ENCODE results near the gene ISOC2.

The ISOC2 gene

GRCh38 chr19:55464662-55465054 lies 3.2 kb upstream of the ISOC2 start, which contains the start of gene C19orf85:
TSS of gene C19orf85 (minus strand) at chr19:55464751. CDS start at chr19:55464554, 197 bp downstream.
- Histone ChIP-seq H3K27ac (ENCODE audit: low read length) (no peak within 1 kb of the TSS), H3K27me3 (ENCODE audit: control insufficient read depth, insufficient read depth, low read length) (no peaks in the 10 kb centered on the region), H3K9me3 (ENCODE audit: control insufficient read depth, insufficient read depth, low read length) (no peaks in the 10 kb centered on the region), H3K4me3 (ENCODE audit: low read length) (no peak within 1 kb of the TSS), H3K4me1 (ENCODE audit: control insufficient read depth, insufficient read depth, low read length) (peaks cover 2% of the 10 kb centered on the region), H3K36me3 (ENCODE audit: control insufficient read depth, insufficient read depth, low read length) (no peaks in the 10 kb centered on the region)
- WGBS (ENCODE audit: insufficient coverage, insufficient read length), result no CpG with 5 or more reads among the region's 14 CpGs
- no peak for DNase-seq (ENCODE audit: low read depth, low spot score)

- Histone ChIP-seq H3K4me1 (ENCODE audit: control insufficient read depth, insufficient read depth, low read length) (peaks cover 2% of the 10 kb centered on the region), H3K27me3 (ENCODE audit: control insufficient read depth, insufficient read depth, low read length) (no peaks in the 10 kb centered on the region), H3K36me3 (ENCODE audit: control insufficient read depth, insufficient read depth, low read length) (no peaks in the 10 kb centered on the region), H3K27ac (ENCODE audit: low read length) (no peak overlapping the region), H3K9me3 (ENCODE audit: control insufficient read depth, insufficient read depth, low read length) (no peaks in the 10 kb centered on the region), H3K4me3 (ENCODE audit: low read length) (no peak overlapping the region)
- no peak for DNase-seq (ENCODE audit: low read depth, low spot score)
- WGBS (ENCODE audit: insufficient coverage, insufficient read length), result no CpG with 5 or more reads among the region's 23 CpGs
Observed at GRCh38 chr19:55464039-55464661, 2.7 kb upstream of the ISOC2 start.

GRCh38 chr19:55463583-55464031 lies 2.2 kb upstream of the ISOC2 start:
- H3K4me3 ChIP-seq (ENCODE audit: low read length), result no peak overlapping the region; the same call in 1 of the 2 replicates
- no peak overlapping the region for H3K27ac ChIP-seq (ENCODE audit: low read length)
- WGBS (ENCODE audit: insufficient coverage, insufficient read length), result no CpG with 5 or more reads among the region's 15 CpGs

GRCh38 chr19:55462722-55463121 lies 1.3 kb upstream of the ISOC2 start:
- H3K4me3 ChIP-seq (ENCODE audit: low read length), result no peak overlapping the region
- no peaks in the 10 kb centered on the region for H3K9me3 ChIP-seq (ENCODE audit: control insufficient read depth, insufficient read depth, low read length)
- WGBS (ENCODE audit: insufficient coverage, insufficient read length), result no CpG with 5 or more reads among the region's 11 CpGs
- no peak for DNase-seq (ENCODE audit: low read depth, low spot score)
- H3K4me1 ChIP-seq (ENCODE audit: control insufficient read depth, insufficient read depth, low read length), result peaks cover 4% of the 10 kb centered on the region
- H3K27ac ChIP-seq (ENCODE audit: low read length), result no peak overlapping the region
- no peaks in the 10 kb centered on the region for H3K27me3 ChIP-seq (ENCODE audit: control insufficient read depth, insufficient read depth, low read length)
- H3K36me3 ChIP-seq (ENCODE audit: control insufficient read depth, insufficient read depth, low read length), result no peaks in the 10 kb centered on the region

More at GRCh38 chr19:55463583-55464031, 2.2 kb upstream of the ISOC2 start:
- H3K9me3 ChIP-seq (ENCODE audit: control insufficient read depth, insufficient read depth, low read length), result no peaks in the 10 kb centered on the region
- no peaks in the 10 kb centered on the region for H3K36me3 ChIP-seq (ENCODE audit: control insufficient read depth, insufficient read depth, low read length)
- peaks cover 2% of the 10 kb centered on the region for H3K4me1 ChIP-seq (ENCODE audit: control insufficient read depth, insufficient read depth, low read length)
- DNase-seq (ENCODE audit: low read depth, low spot score), result no peak
- no peaks in the 10 kb centered on the region for H3K27me3 ChIP-seq (ENCODE audit: control insufficient read depth, insufficient read depth, low read length)

GRCh38 chr19:55461974-55462626 lies 658 bp upstream of the ISOC2 start:
- DNase-seq (ENCODE audit: low read depth, low spot score), result no peak
- Histone ChIP-seq H3K27me3 (ENCODE audit: control insufficient read depth, insufficient read depth, low read length) (no peaks in the 10 kb centered on the region), H3K36me3 (ENCODE audit: control insufficient read depth, insufficient read depth, low read length) (no peaks in the 10 kb centered on the region), H3K9me3 (ENCODE audit: control insufficient read depth, insufficient read depth, low read length) (no peaks in the 10 kb centered on the region), H3K27ac (ENCODE audit: low read length) (no peak overlapping the region), H3K4me1 (ENCODE audit: control insufficient read depth, insufficient read depth, low read length) (peaks cover 4% of the 10 kb centered on the region), H3K4me3 (ENCODE audit: low read length) (peak overlapping the region; percentile 7; the same call in 1 of the 2 replicates)
- no CpG with 5 or more reads among the region's 27 CpGs for WGBS (ENCODE audit: insufficient coverage, insufficient read length)

- Histone ChIP-seq H3K27ac (ENCODE audit: low read length) (no peak overlapping the region), H3K9me3 (ENCODE audit: control insufficient read depth, insufficient read depth, low read length) (no peaks in the 10 kb centered on the region), H3K4me1 (ENCODE audit: control insufficient read depth, insufficient read depth, low read length) (peaks cover 4% of the 10 kb centered on the region), H3K36me3 (ENCODE audit: control insufficient read depth, insufficient read depth, low read length) (no peaks in the 10 kb centered on the region), H3K27me3 (ENCODE audit: control insufficient read depth, insufficient read depth, low read length) (no peaks in the 10 kb centered on the region), H3K4me3 (ENCODE audit: low read length) (peak overlapping the region; percentile 64; the same call in 1 of the 2 replicates)
- no peak for DNase-seq (ENCODE audit: low read depth, low spot score)
- WGBS (ENCODE audit: insufficient coverage, insufficient read length), result 100% methylated on average over 1 of the region's 24 CpGs
Observed at GRCh38 chr19:55460670-55461258, 678 bp downstream of the ISOC2 start.

- Histone ChIP-seq H3K36me3 (ENCODE audit: control insufficient read depth, insufficient read depth, low read length) (no peaks in the 10 kb centered on the region), H3K27ac (ENCODE audit: low read length) (no peak overlapping the region), H3K9me3 (ENCODE audit: control insufficient read depth, insufficient read depth, low read length) (no peaks in the 10 kb centered on the region), H3K4me3 (ENCODE audit: low read length) (no peak overlapping the region), H3K27me3 (ENCODE audit: control insufficient read depth, insufficient read depth, low read length) (no peaks in the 10 kb centered on the region), H3K4me1 (ENCODE audit: control insufficient read depth, insufficient read depth, low read length) (peaks cover 4% of the 10 kb centered on the region)
- no CpG with 5 or more reads among the region's 16 CpGs for WGBS (ENCODE audit: insufficient coverage, insufficient read length)
- DNase-seq (ENCODE audit: low read depth, low spot score), result no peak
Observed at GRCh38 chr19:55459950-55460657, 1.3 kb downstream of the ISOC2 start.

- no peaks in the 10 kb centered on the region for H3K27me3 ChIP-seq (ENCODE audit: control insufficient read depth, insufficient read depth, low read length)
- H3K4me1 ChIP-seq (ENCODE audit: control insufficient read depth, insufficient read depth, low read length), result peaks cover 4% of the 10 kb centered on the region
- no peaks in the 10 kb centered on the region for H3K9me3 ChIP-seq (ENCODE audit: control insufficient read depth, insufficient read depth, low read length)
- no peak overlapping the region for H3K27ac ChIP-seq (ENCODE audit: low read length)
- WGBS (ENCODE audit: insufficient coverage, insufficient read length), result no CpG with 5 or more reads among the region's 8 CpGs
- DNase-seq (ENCODE audit: low read depth, low spot score), result no peak
- no peaks in the 10 kb centered on the region for H3K36me3 ChIP-seq (ENCODE audit: control insufficient read depth, insufficient read depth, low read length)
- H3K4me3 ChIP-seq (ENCODE audit: low read length), result no peak overlapping the region
Observed at GRCh38 chr19:55459551-55459949, 1.9 kb downstream of the ISOC2 start.

- H3K9me3 ChIP-seq (ENCODE audit: control insufficient read depth, insufficient read depth, low read length), result no peaks in the 10 kb centered on the region
- no peak overlapping the region for H3K4me3 ChIP-seq (ENCODE audit: low read length)
- no peak for DNase-seq (ENCODE audit: low read depth, low spot score)
- H3K4me1 ChIP-seq (ENCODE audit: control insufficient read depth, insufficient read depth, low read length), result 0 out of 2 replicates have a peak, but pooled peaks cover 3% of the 10 kb centered on the region
- no peaks in the 10 kb centered on the region for H3K27me3 ChIP-seq (ENCODE audit: control insufficient read depth, insufficient read depth, low read length)
- no peak overlapping the region for H3K27ac ChIP-seq (ENCODE audit: low read length)
- H3K36me3 ChIP-seq (ENCODE audit: control insufficient read depth, insufficient read depth, low read length), result no peaks in the 10 kb centered on the region
- no CpG with 5 or more reads among the region's 16 CpGs for WGBS (ENCODE audit: insufficient coverage, insufficient read length)
Observed at GRCh38 chr19:55457683-55458457, 3.6 kb downstream of the ISOC2 start.

All from iPS DF 6.9 (cell line).